Muscle of arm (tissue), 12 donors: ENCODE data around the gene RNU2-1. TPM values are rescaled to one million over a fixed set of nuclear protein-coding genes. Genes with fewer than 3 reads are reported as not detected.
"Not testable (repeated sequence)": the region's sequence is repeated elsewhere in the genome, so short reads cannot be mapped to it uniquely, and the experiment has no call there.

Source experiments
- DNase-seq: peaks from one replicate; pipeline ENCODE4 v3.0.0-alpha.2; 2013
- polyA plus RNA-seq, 12 donors: library from polyadenylated mRNA; unstranded; fragments of 120-200 nt; gene quantifications; one replicate each; pipeline ENCODE4 v1.2.1, GENCODE V29; 2013; ENCODE audit not compliant: insufficient read length in 12 of 12

RNU2-1 gene
- polyA plus RNA-seq, 12 donors, result 1.3 to 2.6 (median 1.8) TPM; not detected in 8

- DNase-seq, result no peak
These were observed 16.8 kb downstream of the RNU2-1 start for GRCh38 chr17:43216762-43217613.

- DNase-seq, result no peak
These were observed 17.4 kb downstream of the RNU2-1 start for GRCh38 chr17:43216369-43216761.

GRCh38 chr17:43215341-43215740, 18.4 kb downstream of the RNU2-1 start:
- DNase-seq, result no peak

GRCh38 chr17:43213545-43213944, 20.2 kb downstream of the RNU2-1 start:
- no peak for DNase-seq

- DNase-seq, result peak; percentile 19
These were observed 20.9 kb downstream of the RNU2-1 start for GRCh38 chr17:43212641-43213490.

GRCh38 chr17:43211480-43212402, 22.0 kb downstream of the RNU2-1 start, which contains the start of gene TMEM106A:
TMEM106A (plus strand) TSS chr17:43211875; CDS start chr17:43213042, 1,167 bp downstream.
- DNase-seq, result peak; percentile 92

GRCh38 chr17:43211123-43211479, 22.7 kb downstream of the RNU2-1 start:
- DNase-seq, result no peak

GRCh38 chr17:43210576-43210975, 23.2 kb downstream of the RNU2-1 start:
- no peak for DNase-seq

- DNase-seq, result not testable (repeated sequence)
These were observed 30.8 kb downstream of the RNU2-1 start for GRCh38 chr17:43203013-43203412.

GRCh38 chr17:43200127-43200526, 33.6 kb downstream of the RNU2-1 start:
- no peak for DNase-seq

- no peak for DNase-seq
These were observed 34.1 kb downstream of the RNU2-1 start for GRCh38 chr17:43199633-43200032.

GRCh38 chr17:43193251-43193650, 40.5 kb downstream of the RNU2-1 start:
- DNase-seq, result no peak

GRCh38 chr17:43186656-43187055, 47.1 kb downstream of the RNU2-1 start:
- not testable (repeated sequence) for DNase-seq

- no peak for DNase-seq
These were observed 49.9 kb downstream of the RNU2-1 start for GRCh38 chr17:43183921-43184320.

Other genes starting within 250 kb of the RNU2-1 start
- 1,000 to 10,000 TPM in 11 of 12 donors, not detected in 1; 1,439 to 2,418 (median 2,314) TPM for gene RPL27, start 235.6 kb downstream of the RNU2-1 start, polyA plus RNA-seq
- 10 to 100 TPM in 1 of 12 donors, 1 to 10 TPM in 10, not detected in 1; 3.0 to 15.5 (median 4.6) TPM for gene IFI35, start 227.2 kb downstream of the RNU2-1 start, polyA plus RNA-seq
- 100 to 1,000 TPM in 1 of 12 donors, 10 to 100 TPM in 10, not detected in 1; 54.1 to 123 (median 65.8) TPM for gene VAT1, start 211.6 kb downstream of the RNU2-1 start, polyA plus RNA-seq
- 1 to 10 TPM in 3 of 12 donors, under 1 TPM in 7, not detected in 2; 0.29 to 1.5 (median 0.78) TPM for gene RND2, start 208.7 kb downstream of the RNU2-1 start, polyA plus RNA-seq
- 10 to 100 TPM in 7 of 12 donors, 1 to 10 TPM in 4, not detected in 1; 6.5 to 23.9 (median 11.6) TPM for gene BRCA1, start 108.6 kb downstream of the RNU2-1 start, polyA plus RNA-seq
- gene NBR1, start 62.8 kb downstream of the RNU2-1 start, polyA plus RNA-seq, result 10 to 100 TPM in 11 of 12 donors, not detected in 1; 55.6 to 88.0 (median 68.2) TPM
- 10 to 100 TPM in 5 of 12 donors, 1 to 10 TPM in 6, not detected in 1; 5.9 to 17.5 (median 8.5) TPM for gene TMEM106A, start 22.1 kb downstream of the RNU2-1 start, polyA plus RNA-seq
- 10 to 100 TPM in 4 of 12 donors, 1 to 10 TPM in 6, not detected in 2; 3.3 to 18.3 (median 7.2) TPM for gene CCDC200, start 5.4 kb downstream of the RNU2-1 start, polyA plus RNA-seq
- gene ARL4D, start 165.0 kb upstream of the RNU2-1 start, polyA plus RNA-seq, result 10 to 100 TPM in 5 of 12 donors, 1 to 10 TPM in 6, not detected in 1; 7.2 to 15.9 (median 7.9) TPM
- 10 to 100 TPM in 10 of 12 donors, 1 to 10 TPM in 1, not detected in 1; 8.9 to 30.0 (median 26.3) TPM for gene DHX8, start 250.0 kb upstream of the RNU2-1 start, polyA plus RNA-seq